ENCODE measurements around the gene TBR1. TPM values are rescaled to one million over a fixed set of nuclear protein-coding genes. Genes with fewer than 3 reads are reported as not detected.

TBR1 gene
- total RNA-seq, 2 donors from 2014 or later = 0.45 TPM; not detected in 1

GRCh38 chr2:161391737-161392506 lies 24.2 kb upstream of the TBR1 start:
- Histone ChIP-seq H3K4me1 (replicated peaks) (no peaks in the 10 kb centered on the region), H3K9me3 (no peaks in the 10 kb centered on the region), H3K27me3 (replicated peaks; ENCODE audit: insufficient read depth) (no peaks in the 10 kb centered on the region), H3K4me3 (no peak overlapping the region), H3K36me3 (no peaks in the 10 kb centered on the region), H3K27ac (no peak overlapping the region)
- no peak for DNase-seq (ENCODE audit: low spot score)
- 97% methylated on average over 4 of the region's 4 CpGs for WGBS
- intact Hi-C loops (cut with DNase I) = no loop called here
- TF ChIP-seq CTCF (IDR thresholded peaks at IDR 0.05) (no peak), POLR2AphosphoS5 (IDR thresholded peaks at IDR 0.05) (no peak), POLR2A (IDR thresholded peaks at IDR 0.05) (no peak)

- Histone ChIP-seq H3K36me3 (no peaks in the 10 kb centered on the region), H3K27ac (no peak overlapping the region), H3K4me3 (no peak overlapping the region), H3K27me3 (replicated peaks; ENCODE audit: insufficient read depth) (no peaks in the 10 kb centered on the region), H3K9me3 (no peaks in the 10 kb centered on the region), H3K4me1 (replicated peaks) (no peaks in the 10 kb centered on the region)
- intact Hi-C loops (cut with DNase I) = no loop called here
- TF ChIP-seq CTCF (IDR thresholded peaks at IDR 0.05) = no peak
- TF ChIP-seq POLR2A (IDR thresholded peaks at IDR 0.05) = no peak
- no peak for TF ChIP-seq POLR2AphosphoS5 (IDR thresholded peaks at IDR 0.05)
- no peak for DNase-seq (ENCODE audit: low spot score)
- WGBS = 98% methylated on average over 2 of the region's 2 CpGs
Measured at GRCh38 chr2:161400076-161400475, 16.0 kb upstream of the TBR1 start.

- H3K9me3 ChIP-seq = no peaks in the 10 kb centered on the region
- DNase-seq (ENCODE audit: low spot score) = no peak
- no peak for TF ChIP-seq CTCF (IDR thresholded peaks at IDR 0.05)
- no peak for TF ChIP-seq POLR2AphosphoS5 (IDR thresholded peaks at IDR 0.05)
- no peak for TF ChIP-seq POLR2A (IDR thresholded peaks at IDR 0.05)
- no peaks in the 10 kb centered on the region for H3K4me1 ChIP-seq (replicated peaks)
- no peak overlapping the region for H3K27ac ChIP-seq
- 93% methylated on average over 4 of the region's 4 CpGs for WGBS
- no peak overlapping the region for H3K4me3 ChIP-seq
- H3K27me3 ChIP-seq (replicated peaks; ENCODE audit: insufficient read depth) = no peaks in the 10 kb centered on the region
- intact Hi-C loops (cut with DNase I) = no loop called here
- no peaks in the 10 kb centered on the region for H3K36me3 ChIP-seq
Measured at GRCh38 chr2:161402297-161402696, 13.8 kb upstream of the TBR1 start.

GRCh38 chr2:161406316-161406715 lies 9.8 kb upstream of the TBR1 start:
- Histone ChIP-seq H3K9me3 (no peaks in the 10 kb centered on the region), H3K36me3 (no peaks in the 10 kb centered on the region), H3K4me3 (no peak overlapping the region), H3K27ac (no peak overlapping the region), H3K4me1 (replicated peaks) (no peaks in the 10 kb centered on the region), H3K27me3 (replicated peaks; ENCODE audit: insufficient read depth) (no peaks in the 10 kb centered on the region)
- TF ChIP-seq POLR2AphosphoS5 (IDR thresholded peaks at IDR 0.05) = no peak
- TF ChIP-seq POLR2A (IDR thresholded peaks at IDR 0.05) = no peak
- DNase-seq (ENCODE audit: low spot score) = no peak
- intact Hi-C loops (cut with DNase I) = no loop called here
- 62% methylated on average over 5 of the region's 5 CpGs for WGBS

- Histone ChIP-seq H3K27ac (no peak overlapping the region), H3K4me1 (replicated peaks) (no peaks in the 10 kb centered on the region), H3K9me3 (no peaks in the 10 kb centered on the region), H3K27me3 (replicated peaks; ENCODE audit: insufficient read depth) (no peaks in the 10 kb centered on the region), H3K4me3 (no peak overlapping the region), H3K36me3 (no peaks in the 10 kb centered on the region)
- 91% methylated on average over 2 of the region's 2 CpGs for WGBS
- TF ChIP-seq POLR2A (IDR thresholded peaks at IDR 0.05) = no peak
- TF ChIP-seq POLR2AphosphoS5 (IDR thresholded peaks at IDR 0.05) = no peak
- intact Hi-C loops (cut with DNase I) = no loop called here
- no peak for DNase-seq (ENCODE audit: low spot score)
Measured at GRCh38 chr2:161407597-161407996, 8.5 kb upstream of the TBR1 start.
